ENCODE results near the gene VPS51. TPM values are rescaled to one million over a fixed set of nuclear protein-coding genes. Genes with fewer than 3 reads are reported as not detected.

The VPS51 gene
- total and polyA plus RNA-seq, 9 of the 15 experiments (the other 6 are each of a cell fraction or from before 2014, with no cell fraction given), result 1.8 to 143 (median 46.8) TPM

DNA sequence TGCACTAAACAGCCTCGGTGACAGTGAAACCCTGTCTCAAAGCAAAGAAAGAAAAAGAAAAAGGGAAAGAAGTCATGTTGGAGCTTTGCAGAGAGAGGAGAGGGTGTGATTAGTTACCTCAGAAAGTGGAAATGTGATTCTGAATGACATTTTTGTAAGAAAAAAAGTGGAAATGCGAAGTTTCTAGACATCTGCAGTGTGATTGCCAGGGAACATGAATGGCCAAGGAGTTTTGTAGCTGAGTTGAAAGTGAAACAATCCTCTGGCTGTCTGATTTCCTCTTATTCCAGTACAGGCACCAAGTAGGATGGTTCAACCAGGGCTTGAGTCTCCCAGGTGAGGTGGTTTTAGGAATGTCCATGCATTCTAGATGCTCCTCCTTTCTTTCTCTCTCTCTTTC is 56.1 kb downstream of the VPS51 start (continued):
- TF ChIP-seq, protein P1, sequence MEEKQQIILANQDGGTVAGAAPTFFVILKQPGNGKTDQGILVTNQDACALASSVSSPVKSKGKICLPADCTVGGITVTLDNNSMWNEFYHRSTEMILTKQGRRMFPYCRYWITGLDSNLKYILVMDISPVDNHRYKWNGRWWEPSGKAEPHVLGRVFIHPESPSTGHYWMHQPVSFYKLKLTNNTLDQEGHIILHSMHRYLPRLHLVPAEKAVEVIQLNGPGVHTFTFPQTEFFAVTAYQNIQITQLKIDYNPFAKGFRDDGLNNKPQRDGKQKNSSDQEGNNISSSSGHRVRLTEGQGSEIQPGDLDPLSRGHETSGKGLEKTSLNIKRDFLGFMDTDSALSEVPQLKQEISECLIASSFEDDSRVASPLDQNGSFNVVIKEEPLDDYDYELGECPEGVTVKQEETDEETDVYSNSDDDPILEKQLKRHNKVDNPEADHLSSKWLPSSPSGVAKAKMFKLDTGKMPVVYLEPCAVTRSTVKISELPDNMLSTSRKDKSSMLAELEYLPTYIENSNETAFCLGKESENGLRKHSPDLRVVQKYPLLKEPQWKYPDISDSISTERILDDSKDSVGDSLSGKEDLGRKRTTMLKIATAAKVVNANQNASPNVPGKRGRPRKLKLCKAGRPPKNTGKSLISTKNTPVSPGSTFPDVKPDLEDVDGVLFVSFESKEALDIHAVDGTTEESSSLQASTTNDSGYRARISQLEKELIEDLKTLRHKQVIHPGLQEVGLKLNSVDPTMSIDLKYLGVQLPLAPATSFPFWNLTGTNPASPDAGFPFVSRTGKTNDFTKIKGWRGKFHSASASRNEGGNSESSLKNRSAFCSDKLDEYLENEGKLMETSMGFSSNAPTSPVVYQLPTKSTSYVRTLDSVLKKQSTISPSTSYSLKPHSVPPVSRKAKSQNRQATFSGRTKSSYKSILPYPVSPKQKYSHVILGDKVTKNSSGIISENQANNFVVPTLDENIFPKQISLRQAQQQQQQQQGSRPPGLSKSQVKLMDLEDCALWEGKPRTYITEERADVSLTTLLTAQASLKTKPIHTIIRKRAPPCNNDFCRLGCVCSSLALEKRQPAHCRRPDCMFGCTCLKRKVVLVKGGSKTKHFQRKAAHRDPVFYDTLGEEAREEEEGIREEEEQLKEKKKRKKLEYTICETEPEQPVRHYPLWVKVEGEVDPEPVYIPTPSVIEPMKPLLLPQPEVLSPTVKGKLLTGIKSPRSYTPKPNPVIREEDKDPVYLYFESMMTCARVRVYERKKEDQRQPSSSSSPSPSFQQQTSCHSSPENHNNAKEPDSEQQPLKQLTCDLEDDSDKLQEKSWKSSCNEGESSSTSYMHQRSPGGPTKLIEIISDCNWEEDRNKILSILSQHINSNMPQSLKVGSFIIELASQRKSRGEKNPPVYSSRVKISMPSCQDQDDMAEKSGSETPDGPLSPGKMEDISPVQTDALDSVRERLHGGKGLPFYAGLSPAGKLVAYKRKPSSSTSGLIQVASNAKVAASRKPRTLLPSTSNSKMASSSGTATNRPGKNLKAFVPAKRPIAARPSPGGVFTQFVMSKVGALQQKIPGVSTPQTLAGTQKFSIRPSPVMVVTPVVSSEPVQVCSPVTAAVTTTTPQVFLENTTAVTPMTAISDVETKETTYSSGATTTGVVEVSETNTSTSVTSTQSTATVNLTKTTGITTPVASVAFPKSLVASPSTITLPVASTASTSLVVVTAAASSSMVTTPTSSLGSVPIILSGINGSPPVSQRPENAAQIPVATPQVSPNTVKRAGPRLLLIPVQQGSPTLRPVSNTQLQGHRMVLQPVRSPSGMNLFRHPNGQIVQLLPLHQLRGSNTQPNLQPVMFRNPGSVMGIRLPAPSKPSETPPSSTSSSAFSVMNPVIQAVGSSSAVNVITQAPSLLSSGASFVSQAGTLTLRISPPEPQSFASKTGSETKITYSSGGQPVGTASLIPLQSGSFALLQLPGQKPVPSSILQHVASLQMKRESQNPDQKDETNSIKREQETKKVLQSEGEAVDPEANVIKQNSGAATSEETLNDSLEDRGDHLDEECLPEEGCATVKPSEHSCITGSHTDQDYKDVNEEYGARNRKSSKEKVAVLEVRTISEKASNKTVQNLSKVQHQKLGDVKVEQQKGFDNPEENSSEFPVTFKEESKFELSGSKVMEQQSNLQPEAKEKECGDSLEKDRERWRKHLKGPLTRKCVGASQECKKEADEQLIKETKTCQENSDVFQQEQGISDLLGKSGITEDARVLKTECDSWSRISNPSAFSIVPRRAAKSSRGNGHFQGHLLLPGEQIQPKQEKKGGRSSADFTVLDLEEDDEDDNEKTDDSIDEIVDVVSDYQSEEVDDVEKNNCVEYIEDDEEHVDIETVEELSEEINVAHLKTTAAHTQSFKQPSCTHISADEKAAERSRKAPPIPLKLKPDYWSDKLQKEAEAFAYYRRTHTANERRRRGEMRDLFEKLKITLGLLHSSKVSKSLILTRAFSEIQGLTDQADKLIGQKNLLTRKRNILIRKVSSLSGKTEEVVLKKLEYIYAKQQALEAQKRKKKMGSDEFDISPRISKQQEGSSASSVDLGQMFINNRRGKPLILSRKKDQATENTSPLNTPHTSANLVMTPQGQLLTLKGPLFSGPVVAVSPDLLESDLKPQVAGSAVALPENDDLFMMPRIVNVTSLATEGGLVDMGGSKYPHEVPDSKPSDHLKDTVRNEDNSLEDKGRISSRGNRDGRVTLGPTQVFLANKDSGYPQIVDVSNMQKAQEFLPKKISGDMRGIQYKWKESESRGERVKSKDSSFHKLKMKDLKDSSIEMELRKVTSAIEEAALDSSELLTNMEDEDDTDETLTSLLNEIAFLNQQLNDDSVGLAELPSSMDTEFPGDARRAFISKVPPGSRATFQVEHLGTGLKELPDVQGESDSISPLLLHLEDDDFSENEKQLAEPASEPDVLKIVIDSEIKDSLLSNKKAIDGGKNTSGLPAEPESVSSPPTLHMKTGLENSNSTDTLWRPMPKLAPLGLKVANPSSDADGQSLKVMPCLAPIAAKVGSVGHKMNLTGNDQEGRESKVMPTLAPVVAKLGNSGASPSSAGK (IDR thresholded peaks at IDR 0.05), result no peak
- TF ChIP-seq POLR2A (conservative IDR thresholded peaks at IDR 0.05), result no peak
- no peak for TF ChIP-seq BMI1 (IDR thresholded peaks at IDR 0.05; ENCODE audit: low read length)
- no peak for TF ChIP-seq POLR2B (IDR thresholded peaks at IDR 0.05; ENCODE audit: low read depth, partially characterized antibody)
- no peak for TF ChIP-seq FOXM1 (IDR thresholded peaks at IDR 0.05; ENCODE audit: low read depth)
- no peak for TF ChIP-seq FOXM1 (CRISPR knock-in tag; IDR thresholded peaks at IDR 0.05; ENCODE audit: low read depth)
- TF ChIP-seq YBX1 (IDR thresholded peaks at IDR 0.05), result no peak
- TF ChIP-seq PCBP2 (IDR thresholded peaks at IDR 0.05; ENCODE audit: low read depth, low read length, poor library complexity, severe bottlenecking), result no peak
- TF ChIP-seq HNRNPUL1 (IDR thresholded peaks at IDR 0.05; ENCODE audit: low read length), result no peak

All from K562 (cell line).